ENCODE measurements around the gene EFCAB6.

Gene EFCAB6

DNA sequence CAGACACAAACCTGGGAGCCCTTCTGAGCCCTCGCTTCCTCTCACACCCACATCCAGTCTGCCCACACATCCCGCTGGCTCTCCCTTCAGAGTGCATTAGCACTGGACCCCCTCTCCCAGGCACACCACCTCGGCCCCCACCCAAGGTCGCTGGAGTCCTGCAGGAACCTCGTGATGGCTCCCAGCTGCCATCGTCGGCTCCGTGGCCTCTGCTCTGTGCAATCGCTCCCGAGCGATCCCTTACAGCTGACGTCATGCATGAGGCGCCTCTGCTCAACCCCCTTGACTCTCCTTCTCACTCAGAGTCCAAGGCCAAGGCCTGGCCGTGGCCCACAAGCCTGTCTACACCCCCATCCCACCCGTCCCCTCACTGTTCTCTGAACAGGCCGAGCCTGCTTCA is 183.9 kb downstream of the EFCAB6 start:
- no peak for DNase-seq (ENCODE audit: low spot score)
- in situ Hi-C loops (cut with MboI; ENCODE audit: low sequenced_read_pairs, unreplicated experiment) = no loop called here
- TF ChIP-seq, protein P1, sequence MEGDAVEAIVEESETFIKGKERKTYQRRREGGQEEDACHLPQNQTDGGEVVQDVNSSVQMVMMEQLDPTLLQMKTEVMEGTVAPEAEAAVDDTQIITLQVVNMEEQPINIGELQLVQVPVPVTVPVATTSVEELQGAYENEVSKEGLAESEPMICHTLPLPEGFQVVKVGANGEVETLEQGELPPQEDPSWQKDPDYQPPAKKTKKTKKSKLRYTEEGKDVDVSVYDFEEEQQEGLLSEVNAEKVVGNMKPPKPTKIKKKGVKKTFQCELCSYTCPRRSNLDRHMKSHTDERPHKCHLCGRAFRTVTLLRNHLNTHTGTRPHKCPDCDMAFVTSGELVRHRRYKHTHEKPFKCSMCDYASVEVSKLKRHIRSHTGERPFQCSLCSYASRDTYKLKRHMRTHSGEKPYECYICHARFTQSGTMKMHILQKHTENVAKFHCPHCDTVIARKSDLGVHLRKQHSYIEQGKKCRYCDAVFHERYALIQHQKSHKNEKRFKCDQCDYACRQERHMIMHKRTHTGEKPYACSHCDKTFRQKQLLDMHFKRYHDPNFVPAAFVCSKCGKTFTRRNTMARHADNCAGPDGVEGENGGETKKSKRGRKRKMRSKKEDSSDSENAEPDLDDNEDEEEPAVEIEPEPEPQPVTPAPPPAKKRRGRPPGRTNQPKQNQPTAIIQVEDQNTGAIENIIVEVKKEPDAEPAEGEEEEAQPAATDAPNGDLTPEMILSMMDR (IDR thresholded peaks at IDR 0.05; ENCODE audit: borderline replicate concordance, control extremely low read depth, extremely low read depth, insufficient read depth, missing control alignments) = no peak

DNA sequence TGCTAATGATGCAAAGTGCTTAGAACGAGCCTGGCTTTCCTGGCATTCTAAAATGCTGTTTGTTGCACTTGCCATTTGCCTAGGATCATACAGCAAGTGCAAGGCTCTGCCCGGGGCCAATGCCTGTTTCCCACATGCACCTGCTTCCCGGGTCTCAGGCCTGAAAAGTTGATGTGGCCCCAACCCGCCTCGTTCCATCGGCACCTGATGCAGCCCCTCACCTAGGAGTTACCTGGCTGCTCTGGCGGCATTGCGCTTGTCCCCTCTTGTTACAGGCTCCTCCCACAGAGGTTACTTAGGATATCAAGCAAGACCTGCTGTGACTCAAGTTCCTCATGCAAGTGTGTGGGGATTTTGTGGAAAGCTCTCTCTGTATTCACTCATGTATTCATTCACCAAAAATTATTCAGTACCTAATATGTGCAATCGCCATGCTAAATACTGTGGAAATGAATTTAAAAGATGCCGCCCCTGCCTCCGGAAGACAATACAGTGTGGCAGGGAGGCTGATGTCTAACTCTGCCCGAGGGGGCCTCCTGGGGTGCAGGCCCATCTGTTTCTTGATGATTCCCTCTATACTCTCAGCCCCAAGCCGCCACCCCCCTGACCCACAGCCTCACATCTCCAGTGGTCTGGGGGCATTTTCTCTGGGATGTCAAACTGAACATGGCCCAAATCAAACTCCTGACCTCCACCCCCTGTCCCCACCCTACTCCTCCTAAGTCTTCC is 184.5 kb downstream of the EFCAB6 start:
- DNase-seq (ENCODE audit: low spot score) = no peak
- in situ Hi-C loops (cut with MboI; ENCODE audit: low sequenced_read_pairs, unreplicated experiment) = no loop called here
- TF ChIP-seq, protein P1 (IDR thresholded peaks at IDR 0.05; ENCODE audit: borderline replicate concordance, control extremely low read depth, extremely low read depth, insufficient read depth, missing control alignments) = no peak

DNA sequence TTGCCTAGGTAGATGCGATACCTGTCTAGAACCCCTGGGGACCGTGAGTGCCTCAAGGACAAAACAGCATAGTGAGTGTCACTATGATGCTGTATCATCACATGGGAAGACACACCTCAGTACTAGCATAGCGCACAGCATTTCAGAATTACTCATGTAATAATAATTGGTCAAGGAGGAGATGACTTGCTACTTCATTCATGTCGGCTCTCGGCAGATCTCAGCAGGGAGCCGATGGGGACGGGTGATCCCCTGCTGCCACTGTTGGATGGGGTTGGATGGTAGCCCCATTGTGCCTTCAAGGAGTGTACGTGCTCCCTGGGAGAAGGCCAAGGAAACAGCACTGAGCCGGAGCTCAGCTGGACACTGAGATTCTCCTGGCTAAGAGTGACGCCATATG is 186.9 kb downstream of the EFCAB6 start:
- TF ChIP-seq, protein P1 (IDR thresholded peaks at IDR 0.05; ENCODE audit: borderline replicate concordance, control extremely low read depth, extremely low read depth, insufficient read depth, missing control alignments) = no peak
- no peak for DNase-seq (ENCODE audit: low spot score)
- in situ Hi-C loops (cut with MboI; ENCODE audit: low sequenced_read_pairs, unreplicated experiment) = no loop called here

DNA sequence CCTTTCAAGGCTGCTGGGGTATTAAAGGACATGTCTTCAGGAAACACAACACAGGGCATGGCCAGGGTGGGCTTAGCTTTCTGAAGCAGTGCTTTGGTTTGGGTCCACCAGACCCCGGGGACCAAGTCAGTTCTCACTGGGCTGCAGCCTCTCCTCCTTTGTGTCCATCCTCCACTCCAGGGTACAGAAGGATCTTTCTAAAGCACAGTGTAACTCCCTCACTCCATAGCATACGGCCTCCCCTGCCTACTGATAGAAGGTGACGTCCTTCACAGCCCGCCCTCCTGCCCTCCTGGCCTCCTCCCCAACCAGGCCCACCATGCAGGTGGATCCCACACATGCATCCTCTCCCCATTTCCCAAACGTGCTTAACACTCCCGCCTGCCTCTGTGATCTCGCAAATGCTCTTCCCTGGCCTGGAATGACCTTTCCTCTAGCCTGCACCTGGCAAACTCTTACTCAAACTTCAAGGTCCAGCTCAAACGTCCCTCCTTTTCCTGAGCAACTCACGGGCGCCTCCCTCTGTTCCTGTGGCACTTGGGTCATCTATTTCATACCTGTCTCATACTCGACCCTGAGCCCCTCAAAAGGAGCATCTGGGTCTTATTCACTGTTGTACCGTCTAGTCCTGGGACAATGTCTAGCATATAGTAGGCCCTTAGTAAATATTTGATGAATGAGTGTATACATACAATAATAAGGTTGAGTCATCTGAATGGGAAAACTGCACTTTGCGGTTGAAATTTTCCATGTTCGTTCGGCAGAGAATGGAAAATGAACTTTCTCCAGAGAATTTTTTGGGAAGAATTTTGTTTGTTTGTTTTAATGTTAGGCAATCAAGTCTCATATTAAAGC is 187.7 kb downstream of the EFCAB6 start:
- DNase-seq (ENCODE audit: low spot score) = no peak
- TF ChIP-seq, protein P1 (IDR thresholded peaks at IDR 0.05; ENCODE audit: borderline replicate concordance, control extremely low read depth, extremely low read depth, insufficient read depth, missing control alignments) = no peak
- in situ Hi-C loops (cut with MboI; ENCODE audit: low sequenced_read_pairs, unreplicated experiment) = no loop called here

DNA sequence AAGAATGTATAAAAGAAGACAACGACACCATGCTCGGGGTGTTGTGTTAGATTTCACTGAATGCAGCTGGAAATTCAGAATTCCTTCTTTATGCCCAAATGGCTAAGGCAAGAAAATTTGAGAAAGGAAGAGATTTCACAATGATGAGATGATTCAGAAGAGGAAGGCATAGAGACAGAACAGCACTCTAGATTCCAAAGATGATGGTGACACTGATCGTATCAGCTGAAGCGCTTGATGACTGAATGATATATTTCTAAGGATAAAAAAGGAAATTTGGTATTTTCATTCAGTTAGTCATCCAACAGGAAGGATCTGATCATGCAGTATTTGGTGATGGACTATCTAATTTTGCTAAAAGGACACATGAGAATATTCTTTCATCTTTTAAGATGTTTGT is 189.2 kb downstream of the EFCAB6 start:
- TF ChIP-seq, protein P1 (IDR thresholded peaks at IDR 0.05; ENCODE audit: borderline replicate concordance, control extremely low read depth, extremely low read depth, insufficient read depth, missing control alignments) = no peak
- in situ Hi-C loops (cut with MboI; ENCODE audit: low sequenced_read_pairs, unreplicated experiment) = no loop called here

DNA sequence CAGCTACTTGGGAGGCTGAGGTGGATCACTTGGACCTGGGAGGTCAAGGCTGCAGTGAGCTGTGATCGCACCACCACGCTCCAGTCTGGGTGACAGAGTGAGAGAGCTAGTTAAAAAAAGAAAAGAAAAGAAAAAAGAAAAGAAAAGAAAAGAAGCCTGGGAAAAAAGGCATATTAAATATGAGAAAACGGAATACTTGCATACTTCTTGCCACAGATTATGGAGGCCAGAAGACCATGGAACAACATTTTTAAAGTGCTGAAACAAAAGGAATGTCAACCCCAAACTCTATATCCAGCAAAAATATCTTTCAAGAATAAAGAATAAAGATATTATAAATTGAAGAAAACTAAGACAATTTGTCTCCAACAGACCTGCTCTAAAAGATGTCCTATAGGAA is 191.9 kb downstream of the EFCAB6 start:
- TF ChIP-seq, protein P1 (IDR thresholded peaks at IDR 0.05; ENCODE audit: borderline replicate concordance, control extremely low read depth, extremely low read depth, insufficient read depth, missing control alignments) = no peak
- in situ Hi-C loops (cut with MboI; ENCODE audit: low sequenced_read_pairs, unreplicated experiment) = no loop called here
- DNase-seq (ENCODE audit: low spot score) = no peak

More for the DNA sequence above, 189.2 kb downstream of the EFCAB6 start:
- DNase-seq (ENCODE audit: low spot score) = no peak
